Hematopoietic multipotent progenitor cell treated with erythropoietin and hydrocortisone succinate and interleukin-3 and kit ligand, for 6 days (in vitro differentiated cells): Measurements from ENCODE around the gene CPT1C.

Source experiments
- DNase-seq: peaks from one replicate; pipeline ENCODE4 v3.0.0-alpha.2; 2015

Gene CPT1C

DNA sequence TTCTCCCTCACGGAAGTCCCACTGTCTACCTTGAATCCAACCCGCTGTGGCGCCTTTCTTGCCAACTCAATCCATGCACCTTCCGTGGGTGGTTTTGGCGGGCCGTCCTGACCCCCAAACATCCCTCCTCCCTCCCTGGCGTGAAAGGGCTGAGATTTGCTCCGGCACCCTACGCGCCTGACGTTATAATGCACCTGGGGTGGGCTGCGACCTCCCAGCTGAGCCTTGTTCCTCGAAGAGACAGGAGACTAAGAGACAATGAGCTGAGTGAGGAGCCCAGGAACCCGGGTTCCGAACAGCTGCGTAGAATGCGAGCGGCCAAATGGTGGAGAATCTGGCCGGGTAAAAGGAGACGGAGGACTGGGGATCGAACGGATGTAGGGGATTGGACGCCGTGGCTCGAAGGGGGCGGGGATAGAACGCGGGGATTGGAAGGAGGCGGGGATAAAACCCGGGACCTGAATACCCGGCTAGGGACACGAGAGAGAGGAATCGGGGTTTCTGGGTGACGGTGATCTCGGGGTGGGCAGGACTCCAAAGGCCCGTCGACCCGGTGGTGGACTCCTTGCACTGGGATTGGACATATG lies at the start of gene CPT1C:
Gene CPT1C (plus strand): TSS at position 461 of the 587 bp plus-strand sequence. CDS start 1,137 bp downstream, outside the sequence.
- DNase-seq, result peak; percentile 64

DNA sequence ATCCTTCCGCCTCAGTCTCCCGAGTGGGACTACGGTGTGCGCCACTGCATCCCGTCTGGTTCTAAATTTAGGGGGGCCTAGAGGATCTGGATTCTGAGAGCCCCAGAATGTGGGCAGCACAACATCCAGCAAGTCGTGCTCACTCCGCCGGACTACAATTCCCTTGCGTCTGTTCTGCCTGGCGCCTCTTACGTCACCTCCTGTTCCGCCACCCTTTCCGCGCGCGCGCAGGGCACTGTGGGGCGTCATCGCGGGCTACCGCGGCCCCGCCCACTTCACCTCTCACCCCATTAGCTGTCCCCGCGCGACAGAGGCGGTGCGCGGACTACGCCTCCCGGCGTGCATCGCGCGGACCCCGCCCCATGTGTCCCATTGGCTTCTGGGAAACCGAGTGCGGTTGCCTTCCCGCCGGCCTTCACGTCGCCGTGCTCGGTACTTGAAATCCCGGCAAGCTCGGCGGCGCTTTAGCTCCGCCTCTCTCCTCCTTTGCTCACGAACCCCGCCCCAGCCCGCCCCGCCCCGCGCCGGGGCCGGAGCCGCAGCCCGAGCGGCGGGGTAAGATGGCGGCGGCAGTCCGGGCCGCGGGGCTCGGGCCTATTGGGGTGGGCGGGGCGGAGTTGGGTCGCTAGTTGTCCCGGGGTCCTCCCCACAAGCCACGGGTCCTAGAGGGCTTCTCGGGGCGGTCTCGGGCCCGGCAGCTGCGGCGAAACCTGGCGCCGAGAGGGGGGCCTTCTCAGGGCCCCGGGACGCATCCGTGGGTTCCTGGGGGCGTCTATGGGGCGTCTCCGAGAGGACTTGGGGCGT lies 49.0 kb upstream of the CPT1C start, which contains the start of gene SCAF1:
Gene SCAF1 (plus strand): TSS at position 522 of the 804 bp plus-strand sequence. CDS start 2,818 bp downstream, outside the sequence.
- peak; percentile 99 for DNase-seq

DNA sequence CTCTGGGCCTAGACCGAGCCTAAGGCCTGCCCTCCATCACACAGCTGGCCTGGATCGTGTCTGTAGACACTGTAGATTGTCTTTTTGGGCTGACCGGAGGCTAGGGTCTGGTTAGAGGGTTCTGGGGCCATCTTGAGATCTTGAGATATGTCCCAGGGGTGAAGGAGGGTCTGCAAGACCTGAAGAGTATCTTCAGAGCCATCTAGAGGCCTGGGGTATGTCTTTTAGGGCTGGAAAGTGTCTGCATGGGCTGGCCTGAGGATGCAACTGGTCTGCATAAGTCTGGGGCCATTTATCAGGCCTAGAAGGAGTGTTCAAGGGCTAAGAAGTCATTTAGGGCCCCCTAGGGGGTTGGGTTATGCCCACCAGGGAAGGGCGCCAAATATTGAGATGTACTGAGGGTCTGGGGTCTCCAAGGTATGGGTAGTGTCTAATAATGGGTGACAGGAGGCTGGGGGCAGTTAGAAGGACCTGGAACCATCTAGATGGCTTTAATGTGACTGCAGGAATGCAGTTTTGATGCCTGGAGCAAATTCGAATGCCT lies 48.4 kb upstream of the CPT1C start:
- peak; percentile 49 for DNase-seq

DNA sequence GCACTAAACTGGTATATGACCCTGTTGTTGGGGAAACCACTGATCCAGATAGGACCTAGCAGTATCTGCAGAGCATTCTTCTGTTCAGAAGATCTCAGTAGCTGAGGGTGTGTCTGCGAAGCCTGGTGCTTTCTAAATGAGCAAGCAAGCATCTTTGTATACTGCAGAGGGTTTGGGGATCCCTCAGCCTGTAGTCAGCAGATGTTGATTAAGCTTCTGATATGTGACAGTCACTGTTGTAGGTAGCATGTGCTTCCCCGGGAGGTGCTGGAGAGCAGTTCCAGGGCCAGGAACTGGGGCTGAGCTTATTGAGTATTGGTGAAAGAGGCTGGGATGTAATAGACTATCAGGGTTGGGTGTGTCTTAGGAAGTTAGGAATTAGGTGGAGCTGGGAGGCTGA lies 47.5 kb upstream of the CPT1C start:
- peak; percentile 67 for DNase-seq

DNA sequence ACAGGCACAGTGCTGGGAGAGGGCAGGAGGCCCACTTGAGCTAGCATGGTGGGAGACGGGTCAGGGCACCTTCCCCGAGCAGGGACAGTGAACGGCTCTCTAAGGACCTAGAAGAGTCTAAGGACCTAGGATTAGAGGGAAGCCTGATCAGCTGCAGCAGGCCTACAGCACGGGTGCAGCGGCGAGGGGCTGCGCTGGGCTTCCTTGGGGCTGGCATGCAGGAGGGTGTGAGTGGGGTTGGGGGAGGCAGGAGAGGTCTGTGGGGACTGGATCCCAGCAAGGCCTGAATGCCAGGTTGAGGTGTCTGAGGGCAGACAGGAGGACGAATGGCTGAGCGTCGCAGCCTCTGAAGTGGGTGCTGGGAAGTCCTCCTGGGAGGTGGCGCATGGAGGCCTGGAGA lies 45.3 kb upstream of the CPT1C start:
- no peak for DNase-seq

DNA sequence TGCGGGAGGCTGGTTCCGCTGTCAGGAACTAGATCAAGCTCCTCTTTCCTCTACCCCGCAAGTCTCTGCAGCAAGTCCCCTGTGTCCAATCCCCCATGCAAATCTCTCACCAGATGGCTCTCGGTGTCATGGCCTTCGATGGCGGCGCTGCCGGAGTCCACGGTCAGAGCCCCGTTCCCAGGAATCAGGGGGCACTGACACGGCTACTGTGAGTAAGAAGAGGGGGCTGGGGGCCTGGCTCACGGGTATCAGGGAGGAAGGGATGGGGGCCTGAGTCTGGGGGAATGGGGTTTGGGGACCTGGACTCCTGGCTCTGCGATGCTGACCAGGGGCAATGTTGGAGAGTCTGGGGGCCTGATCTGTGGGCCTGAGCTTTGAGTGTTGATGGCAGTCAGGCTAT lies 44.9 kb upstream of the CPT1C start:
- DNase-seq, result no peak

DNA sequence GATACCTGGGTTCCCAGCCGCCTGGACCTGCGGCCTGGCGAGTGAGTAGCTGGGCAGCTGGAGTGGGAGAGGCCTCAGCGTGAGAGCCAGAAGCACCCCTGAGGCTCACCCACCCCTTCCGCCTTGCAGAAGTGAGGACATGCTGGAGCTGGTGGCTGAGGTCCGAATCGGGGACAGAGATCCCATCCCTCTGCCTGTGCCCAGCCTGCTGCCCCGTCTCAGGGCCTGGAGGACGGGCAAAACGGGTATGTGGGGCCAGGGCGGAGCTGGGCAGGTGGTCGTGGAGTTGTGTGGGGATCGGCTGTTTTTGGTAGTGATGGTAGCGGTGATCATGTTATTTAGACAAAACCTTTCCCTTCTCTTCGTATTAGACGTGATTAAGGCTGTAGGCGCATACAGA lies 44.3 kb upstream of the CPT1C start:
- DNase-seq, result no peak

DNA sequence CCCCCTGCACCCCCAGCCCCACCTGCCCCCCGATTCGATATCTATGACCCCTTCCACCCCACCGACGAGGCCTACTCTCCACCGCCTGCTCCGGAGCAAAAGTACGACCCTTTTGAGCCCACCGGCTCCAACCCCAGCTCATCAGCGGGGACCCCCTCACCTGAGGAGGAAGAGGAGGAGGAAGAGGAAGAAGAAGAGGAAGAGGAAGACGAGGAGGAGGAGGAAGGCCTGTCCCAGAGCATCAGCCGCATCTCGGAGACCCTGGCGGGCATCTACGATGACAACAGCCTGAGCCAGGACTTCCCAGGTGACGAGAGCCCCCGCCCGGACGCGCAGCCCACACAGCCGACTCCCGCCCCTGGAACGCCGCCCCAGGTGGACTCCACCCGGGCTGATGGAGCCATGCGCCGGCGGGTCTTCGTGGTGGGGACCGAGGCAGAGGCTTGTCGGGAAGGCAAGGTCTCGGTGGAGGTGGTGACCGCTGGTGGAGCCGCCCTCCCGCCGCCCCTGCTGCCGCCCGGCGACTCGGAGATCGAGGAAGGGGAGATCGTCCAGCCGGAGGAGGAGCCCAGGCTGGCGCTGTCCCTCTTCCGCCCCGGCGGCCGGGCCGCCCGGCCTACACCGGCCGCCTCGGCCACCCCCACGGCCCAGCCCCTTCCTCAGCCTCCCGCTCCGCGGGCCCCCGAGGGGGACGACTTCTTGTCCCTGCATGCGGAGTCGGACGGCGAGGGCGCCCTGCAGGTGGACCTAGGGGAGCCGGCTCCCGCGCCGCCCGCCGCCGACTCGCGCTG lies 39.7 kb upstream of the CPT1C start:
- DNase-seq, result no peak

DNA sequence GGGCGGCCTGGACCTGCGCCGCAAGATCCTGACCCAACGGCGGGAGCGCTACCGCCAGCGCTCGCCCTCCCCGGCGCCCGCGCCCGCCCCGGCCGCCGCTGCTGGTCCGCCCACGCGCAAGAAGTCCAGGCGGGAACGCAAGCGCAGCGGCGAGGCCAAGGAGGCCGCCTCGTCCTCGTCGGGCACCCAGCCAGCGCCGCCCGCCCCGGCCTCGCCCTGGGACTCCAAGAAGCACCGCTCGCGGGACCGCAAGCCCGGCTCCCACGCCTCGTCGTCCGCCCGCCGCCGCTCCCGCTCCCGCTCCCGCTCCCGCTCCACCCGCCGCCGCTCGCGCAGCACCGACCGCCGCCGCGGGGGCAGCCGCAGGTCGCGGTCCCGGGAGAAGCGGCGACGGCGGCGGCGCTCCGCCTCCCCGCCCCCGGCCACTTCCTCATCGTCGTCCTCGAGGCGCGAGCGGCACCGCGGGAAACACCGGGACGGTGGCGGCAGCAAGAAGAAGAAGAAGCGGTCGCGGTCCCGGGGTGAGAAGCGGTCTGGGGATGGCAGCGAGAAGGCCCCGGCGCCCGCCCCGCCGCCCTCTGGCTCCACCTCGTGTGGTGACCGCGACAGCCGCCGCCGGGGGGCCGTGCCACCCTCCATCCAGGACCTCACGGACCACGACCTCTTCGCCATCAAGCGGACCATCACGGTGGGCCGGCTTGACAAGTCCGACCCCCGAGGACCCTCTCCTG lies 38.9 kb upstream of the CPT1C start:
- DNase-seq, result no peak

DNA sequence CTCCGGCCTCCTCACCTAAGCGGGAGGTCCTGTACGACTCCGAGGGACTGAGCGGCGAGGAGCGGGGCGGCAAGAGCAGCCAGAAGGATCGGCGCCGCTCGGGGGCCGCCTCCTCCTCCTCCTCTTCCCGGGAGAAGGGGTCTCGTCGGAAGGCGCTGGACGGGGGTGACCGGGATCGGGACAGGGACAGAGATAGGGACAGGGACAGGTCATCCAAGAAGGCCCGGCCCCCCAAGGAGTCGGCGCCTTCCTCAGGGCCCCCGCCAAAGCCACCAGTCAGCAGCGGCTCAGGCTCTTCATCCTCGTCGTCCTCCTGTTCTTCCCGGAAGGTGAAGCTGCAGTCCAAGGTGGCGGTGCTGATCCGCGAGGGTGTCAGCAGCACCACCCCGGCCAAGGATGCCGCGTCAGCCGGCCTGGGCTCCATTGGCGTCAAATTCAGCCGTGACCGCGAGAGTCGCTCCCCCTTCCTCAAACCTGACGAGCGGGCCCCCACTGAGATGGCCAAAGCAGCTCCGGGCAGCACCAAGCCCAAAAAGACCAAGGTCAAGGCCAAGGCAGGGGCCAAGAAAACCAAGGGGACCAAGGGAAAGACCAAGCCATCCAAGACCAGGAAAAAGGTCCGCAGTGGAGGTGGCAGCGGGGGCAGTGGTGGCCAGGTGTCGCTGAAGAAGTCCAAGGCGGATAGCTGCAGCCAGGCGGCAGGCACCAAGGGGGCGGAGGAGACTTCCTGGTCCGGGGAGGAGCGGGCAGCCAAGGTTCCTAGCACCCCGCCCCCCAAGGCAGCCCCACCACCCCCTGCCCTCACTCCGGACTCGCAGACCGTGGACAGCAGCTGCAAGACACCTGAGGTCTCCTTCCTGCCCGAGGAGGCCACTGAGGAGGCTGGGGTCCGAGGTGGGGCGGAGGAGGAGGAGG lies 38.1 kb upstream of the CPT1C start:
- DNase-seq, result no peak

DNA sequence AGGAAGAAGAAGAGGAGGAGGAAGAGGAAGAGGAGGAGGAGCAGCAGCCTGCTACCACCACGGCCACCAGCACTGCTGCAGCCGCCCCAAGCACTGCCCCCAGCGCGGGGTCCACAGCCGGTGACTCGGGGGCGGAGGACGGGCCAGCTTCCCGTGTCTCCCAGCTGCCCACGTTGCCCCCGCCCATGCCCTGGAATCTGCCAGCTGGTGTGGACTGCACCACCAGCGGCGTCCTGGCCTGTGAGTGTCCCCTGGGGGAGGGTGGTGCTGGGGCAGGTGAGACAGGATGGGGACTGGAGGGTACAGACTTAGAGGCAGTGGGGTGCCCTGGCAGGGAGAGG lies 37.5 kb upstream of the CPT1C start:
- DNase-seq, result no peak

DNA sequence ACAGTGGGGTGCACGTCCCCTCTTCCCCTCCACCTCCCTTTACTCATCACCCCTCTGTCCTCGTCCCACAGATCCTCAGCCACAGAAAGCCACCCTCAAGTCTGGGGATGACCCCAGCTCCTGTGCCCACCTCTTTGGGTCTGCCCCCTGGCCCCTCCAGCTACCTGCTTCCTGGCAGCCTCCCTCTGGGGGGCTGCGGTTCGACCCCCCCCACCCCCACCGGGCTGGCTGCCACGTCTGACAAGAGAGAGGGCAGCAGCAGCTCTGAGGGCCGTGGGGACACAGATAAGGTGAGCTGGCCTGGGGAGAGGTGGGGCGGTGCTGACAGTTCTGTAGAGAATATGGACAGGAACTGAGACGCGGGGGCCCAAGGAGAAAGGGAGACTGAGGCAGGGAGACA lies 36.3 kb upstream of the CPT1C start:
- DNase-seq, result no peak

DNA sequence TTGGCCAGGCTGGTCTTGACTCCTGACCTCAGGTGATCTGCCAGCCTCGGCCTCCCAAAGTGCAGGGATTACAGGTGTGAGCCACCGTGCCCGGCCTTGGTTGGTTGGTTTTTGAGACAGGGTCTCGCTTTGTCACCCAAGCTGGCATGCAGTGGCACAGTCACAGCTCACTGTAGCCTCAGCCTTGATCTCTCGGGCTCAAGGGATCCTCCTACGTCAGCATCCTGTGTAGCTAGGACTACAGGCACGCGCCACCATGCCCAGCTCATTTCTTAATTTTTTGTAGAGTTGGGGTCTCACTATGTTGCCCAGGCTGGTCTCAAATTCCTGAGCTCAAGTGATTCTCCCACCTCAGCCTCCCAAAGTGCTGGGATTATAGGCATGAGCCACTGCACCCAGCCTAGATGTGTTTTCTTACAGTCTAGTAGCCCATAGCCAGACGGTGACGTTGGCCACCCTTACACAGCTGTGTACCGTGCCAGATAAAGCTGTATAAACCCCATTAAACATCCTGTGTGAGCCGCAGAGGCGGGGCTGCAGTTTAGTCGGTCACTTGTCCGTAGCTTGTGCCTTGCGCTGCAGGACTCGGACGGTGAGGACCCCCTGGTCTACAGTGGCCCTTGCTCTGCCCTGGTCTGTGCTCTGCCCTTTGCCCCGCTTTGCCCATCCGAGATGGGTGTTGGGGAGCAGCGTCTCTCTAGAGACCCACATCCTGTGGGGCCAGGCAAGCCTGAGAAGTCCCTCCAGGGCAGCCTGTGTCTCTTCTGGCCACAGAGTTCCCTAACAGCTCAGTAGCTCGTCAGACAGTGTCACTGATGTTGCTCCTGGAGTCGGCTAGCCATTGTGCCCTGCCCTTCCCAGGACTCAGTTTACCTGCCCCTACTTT lies 35.1 kb upstream of the CPT1C start:
- DNase-seq, result no peak

DNA sequence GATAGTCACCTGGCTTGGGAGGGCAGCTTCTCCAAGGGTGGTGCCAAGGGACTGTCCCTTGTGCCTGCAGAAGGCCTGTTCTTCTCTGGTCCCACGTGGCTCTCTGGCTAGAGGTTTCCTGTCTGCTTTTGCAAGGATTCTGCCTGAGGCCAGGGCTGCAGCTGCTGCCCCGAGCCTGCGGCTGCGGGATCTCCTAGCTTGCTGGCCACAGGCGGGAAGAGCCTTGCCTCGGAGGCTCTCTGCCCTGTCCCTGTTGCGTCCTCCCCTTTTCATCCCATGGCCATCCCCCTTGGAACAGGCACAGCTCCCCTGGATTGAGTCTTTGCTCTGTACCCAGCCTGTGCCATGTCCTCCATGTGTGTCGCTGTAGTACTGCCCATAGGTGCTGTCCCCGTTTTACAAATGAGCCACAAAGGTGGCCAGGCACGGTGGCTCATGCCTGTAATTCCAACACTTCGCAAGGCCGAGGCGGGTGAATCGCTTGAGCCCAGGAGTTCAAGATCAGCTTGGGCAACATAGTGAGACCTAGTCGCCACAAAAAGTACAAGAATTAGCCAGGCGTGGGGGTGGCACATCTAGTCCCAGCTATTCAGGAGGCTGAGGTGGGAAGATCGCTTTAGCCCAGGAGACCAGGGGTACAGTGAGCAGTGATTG lies 34.3 kb upstream of the CPT1C start:
- no peak for DNase-seq

DNA sequence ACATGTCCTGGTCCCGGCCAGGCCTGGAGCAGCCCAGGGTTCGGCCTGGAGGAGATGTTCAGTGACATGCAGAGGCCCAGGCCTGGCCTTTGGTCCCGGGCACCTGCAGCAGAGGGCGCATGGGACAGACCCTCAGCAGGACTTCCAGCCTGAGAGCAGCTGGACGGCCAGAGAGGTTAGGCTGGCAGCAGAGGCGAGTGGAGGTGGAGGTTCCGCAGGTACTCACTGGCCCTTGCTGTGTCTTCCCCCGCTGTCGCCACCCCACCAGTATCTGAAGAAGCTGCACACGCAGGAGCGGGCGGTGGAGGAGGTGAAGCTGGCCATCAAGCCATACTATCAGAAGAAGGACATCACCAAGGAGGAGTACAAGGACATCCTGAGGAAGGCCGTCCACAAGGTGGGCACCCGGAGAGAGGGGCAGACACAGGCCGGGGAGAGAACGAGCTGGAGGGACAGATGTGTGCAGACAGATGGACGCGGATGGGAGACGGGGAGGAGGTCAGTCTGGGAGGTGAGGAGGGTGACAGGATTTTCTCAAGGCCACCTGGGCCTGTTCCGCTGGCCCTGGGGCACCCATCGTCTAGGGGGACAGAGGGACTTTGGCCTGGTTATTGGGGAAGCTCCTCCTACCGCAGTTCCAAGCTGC lies 33.3 kb upstream of the CPT1C start:
- DNase-seq, result no peak

DNA sequence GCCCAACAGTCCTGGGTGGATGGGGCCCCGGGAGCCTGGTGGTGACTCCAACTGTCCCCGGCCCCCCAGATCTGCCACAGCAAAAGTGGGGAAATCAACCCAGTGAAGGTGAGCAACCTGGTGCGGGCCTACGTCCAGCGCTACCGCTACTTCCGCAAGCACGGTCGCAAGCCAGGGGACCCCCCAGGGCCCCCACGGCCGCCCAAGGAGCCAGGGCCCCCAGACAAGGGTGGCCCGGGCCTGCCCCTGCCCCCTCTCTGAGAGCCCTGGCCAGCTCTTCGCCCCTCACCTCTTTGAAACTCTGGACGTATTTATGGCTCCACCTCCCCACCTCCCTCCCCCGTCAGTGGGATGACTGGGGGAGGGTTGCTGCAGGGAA lies 32.8 kb upstream of the CPT1C start:
- no peak for DNase-seq

DNA sequence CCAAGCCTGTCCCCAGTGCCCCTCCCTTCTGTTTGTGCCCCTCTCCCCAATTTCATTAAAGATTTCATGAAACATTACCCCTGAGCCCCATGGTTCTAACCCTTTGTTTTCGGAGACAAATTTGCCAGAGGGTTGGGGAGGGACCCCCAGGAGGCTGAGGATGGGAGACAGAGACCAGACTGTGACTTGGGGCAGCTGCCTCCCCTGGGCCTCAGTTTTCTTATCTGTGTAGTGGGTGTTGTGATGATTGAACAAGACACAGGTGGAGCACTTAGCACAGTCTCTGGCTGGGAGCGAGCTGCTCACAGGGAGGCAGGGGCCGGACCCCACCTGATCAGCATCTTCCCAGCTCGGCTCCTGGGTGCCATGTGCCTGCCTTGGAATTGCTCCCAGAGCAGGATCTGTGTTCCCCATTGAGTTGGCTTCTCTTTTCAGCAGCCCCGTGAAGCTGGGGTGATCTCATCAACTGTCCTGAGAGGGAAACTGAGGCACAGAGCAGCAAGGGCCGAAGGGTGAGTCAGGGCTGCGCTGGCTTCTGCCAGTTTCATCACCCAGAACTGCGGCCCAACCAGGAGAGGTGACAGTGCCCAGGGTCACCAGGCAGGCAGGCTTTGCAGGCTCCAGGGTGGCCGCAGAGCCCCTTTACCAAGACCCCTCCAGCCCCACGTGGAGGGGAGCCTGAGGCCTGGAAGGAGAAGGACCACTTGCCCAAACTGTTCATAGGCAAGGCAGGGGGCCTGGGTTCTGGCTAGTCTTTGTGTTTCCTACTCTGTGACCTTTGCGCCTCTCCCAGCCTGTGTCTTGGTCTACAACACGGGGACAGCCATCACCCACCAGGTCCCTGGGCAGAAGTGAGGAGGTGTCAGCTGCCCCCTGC lies 32.1 kb upstream of the CPT1C start:
- DNase-seq, result no peak

DNA sequence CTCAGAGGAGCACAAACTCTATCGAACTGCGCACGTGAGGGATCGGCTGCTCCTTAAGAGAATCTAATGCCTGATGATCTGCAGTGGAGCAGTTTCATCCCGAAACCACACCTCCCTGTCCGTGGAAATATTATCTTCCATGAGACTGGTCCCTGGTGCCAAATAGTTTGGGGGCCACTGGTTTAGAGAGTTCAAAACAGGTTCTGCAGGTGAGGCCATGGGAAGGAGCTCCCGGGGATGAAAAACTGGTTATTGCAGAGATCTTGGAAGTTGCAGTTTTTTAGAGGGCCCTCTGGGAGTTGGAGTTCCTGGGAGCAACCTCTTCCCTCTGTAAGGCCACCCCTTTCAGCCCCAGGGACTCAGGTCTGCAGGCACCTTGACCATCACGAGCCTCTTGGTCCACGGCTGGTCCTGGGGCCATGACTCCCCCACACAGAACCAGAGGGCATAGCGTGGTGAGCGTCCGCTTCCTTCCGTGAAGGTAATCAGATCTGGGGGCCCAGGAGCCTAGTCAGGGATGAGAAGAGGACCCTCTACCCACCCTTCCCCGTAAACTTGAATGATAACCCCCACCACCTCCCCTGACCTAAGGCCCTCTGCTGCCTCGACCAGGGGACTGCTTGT lies 30.5 kb upstream of the CPT1C start:
- DNase-seq, result no peak
